ENCODE results near the gene MUC5AC. TPM values are rescaled to one million over a fixed set of nuclear protein-coding genes. Genes with fewer than 3 reads are reported as not detected.

Gene MUC5AC
- total RNA-seq, 1 experiment from 2014 or later: 51.2 TPM

DNA sequence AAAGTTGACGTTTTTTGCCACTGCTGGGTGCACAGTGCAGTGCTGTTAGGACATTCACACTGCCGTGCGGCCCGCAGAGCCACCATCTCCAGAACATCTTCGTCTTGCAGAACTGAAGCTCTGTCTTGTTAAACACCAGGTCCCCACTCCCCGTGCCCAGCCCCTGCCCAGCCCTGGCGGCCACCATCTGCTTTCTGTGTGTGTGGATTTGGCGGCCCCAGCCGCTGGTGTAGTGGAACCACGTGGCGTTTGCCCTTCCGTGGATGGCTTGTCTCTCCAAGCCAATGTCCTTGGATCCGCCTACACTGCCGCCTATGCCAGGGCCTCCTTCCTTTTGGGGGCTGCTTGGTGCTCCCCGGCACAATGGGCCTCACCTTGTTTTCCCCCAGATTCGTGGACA lies 8.2 kb upstream of the MUC5AC start:
- CTCF ChIA-PET: no interaction called here
- no peaks in the 10 kb centered on the region for H3K27me3 Mint-ChIP-seq (ENCODE audit: unreplicated experiment)
- TF ChIP-seq, protein P1, sequence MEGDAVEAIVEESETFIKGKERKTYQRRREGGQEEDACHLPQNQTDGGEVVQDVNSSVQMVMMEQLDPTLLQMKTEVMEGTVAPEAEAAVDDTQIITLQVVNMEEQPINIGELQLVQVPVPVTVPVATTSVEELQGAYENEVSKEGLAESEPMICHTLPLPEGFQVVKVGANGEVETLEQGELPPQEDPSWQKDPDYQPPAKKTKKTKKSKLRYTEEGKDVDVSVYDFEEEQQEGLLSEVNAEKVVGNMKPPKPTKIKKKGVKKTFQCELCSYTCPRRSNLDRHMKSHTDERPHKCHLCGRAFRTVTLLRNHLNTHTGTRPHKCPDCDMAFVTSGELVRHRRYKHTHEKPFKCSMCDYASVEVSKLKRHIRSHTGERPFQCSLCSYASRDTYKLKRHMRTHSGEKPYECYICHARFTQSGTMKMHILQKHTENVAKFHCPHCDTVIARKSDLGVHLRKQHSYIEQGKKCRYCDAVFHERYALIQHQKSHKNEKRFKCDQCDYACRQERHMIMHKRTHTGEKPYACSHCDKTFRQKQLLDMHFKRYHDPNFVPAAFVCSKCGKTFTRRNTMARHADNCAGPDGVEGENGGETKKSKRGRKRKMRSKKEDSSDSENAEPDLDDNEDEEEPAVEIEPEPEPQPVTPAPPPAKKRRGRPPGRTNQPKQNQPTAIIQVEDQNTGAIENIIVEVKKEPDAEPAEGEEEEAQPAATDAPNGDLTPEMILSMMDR (IDR thresholded peaks at IDR 0.05; ENCODE audit: unreplicated experiment): no peak
- peaks cover 31% of the 10 kb centered on the region for H3K4me1 Mint-ChIP-seq (ENCODE audit: low read depth, unreplicated experiment)
- no peak for DNase-seq
- no TSS peak for BruUV-seq (replicated peaks)
- intact Hi-C loops (cut with micrococcal nuclease; ENCODE audit: unreplicated experiment): no loop called here
- H3K4me3 Mint-ChIP-seq (ENCODE audit: low read depth, unreplicated experiment): no peak overlapping the region
- peak overlapping the region; percentile 36 for H3K27ac Mint-ChIP-seq (ENCODE audit: unreplicated experiment)
- H3K9me3 Mint-ChIP-seq (ENCODE audit: low read depth, unreplicated experiment): no peaks in the 10 kb centered on the region
- H3K36me3 Mint-ChIP-seq (ENCODE audit: insufficient read depth, unreplicated experiment): peaks cover 11% of the 10 kb centered on the region

DNA sequence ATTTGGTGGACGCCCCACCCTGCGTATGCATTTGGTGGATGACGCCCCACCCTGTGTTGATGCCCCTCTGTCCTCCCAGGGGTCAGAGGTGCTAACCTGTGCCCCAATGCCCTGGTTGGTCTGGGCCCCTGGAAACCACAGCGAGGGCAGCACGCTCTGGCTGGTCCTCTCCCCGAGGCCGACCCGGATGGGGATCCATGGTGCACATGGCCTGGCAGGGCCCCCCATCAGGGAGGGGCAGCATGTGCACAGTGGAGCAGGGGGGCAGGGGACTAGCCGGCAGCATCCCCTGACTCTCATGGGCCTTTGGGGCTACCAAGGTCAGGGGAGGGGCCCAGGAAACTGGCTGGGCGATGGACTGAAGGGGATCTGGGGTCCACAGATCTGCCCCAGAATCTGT lies 7.6 kb upstream of the MUC5AC start:
- TF ChIP-seq, protein P1 (IDR thresholded peaks at IDR 0.05; ENCODE audit: unreplicated experiment): no peak
- peaks cover 11% of the 10 kb centered on the region for H3K36me3 Mint-ChIP-seq (ENCODE audit: insufficient read depth, unreplicated experiment)
- CTCF ChIA-PET: no interaction called here
- no peak for DNase-seq
- intact Hi-C loops (cut with micrococcal nuclease; ENCODE audit: unreplicated experiment): no loop called here
- no peaks in the 10 kb centered on the region for H3K9me3 Mint-ChIP-seq (ENCODE audit: low read depth, unreplicated experiment)
- H3K4me1 Mint-ChIP-seq (ENCODE audit: low read depth, unreplicated experiment): peaks cover 31% of the 10 kb centered on the region
- H3K27me3 Mint-ChIP-seq (ENCODE audit: unreplicated experiment): no peaks in the 10 kb centered on the region
- peak overlapping the region; percentile 36 for H3K27ac Mint-ChIP-seq (ENCODE audit: unreplicated experiment)
- BruUV-seq (replicated peaks): no TSS peak
- no peak overlapping the region for H3K4me3 Mint-ChIP-seq (ENCODE audit: low read depth, unreplicated experiment)

DNA sequence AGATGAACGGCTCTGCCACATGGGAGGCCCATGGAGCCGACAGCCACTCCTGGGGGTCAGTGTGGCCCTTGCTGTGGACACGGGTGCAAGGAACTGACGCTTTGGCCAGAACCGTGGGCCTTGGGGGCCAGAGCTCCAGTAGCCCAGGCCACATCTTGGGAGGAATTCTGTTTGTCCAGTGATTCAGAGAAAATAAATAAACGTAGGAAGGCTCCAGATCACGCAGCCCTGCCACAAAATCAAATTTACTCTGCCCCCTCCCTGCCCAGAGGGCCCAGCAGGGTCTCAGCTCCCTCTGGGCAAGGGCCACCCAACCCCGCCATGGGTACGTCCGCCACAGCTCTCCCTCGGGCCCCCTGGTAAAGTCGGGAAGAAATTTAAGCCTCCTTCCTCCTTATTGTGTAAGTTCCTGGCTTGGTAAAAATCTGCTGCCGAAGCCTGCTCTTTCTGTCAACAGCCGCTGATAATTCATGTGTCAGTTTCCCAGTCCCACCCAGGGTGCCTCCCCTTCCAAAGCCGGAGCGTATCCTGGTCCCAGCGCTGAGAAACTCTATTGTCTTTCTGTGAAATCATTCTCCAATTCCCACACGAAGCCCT lies 6.9 kb upstream of the MUC5AC start:
- BruUV-seq (replicated peaks): TSS peak; percentile 57
- CTCF ChIA-PET: no interaction called here
- TF ChIP-seq, protein P1 (IDR thresholded peaks at IDR 0.05; ENCODE audit: unreplicated experiment): no peak
- H3K27me3 Mint-ChIP-seq (ENCODE audit: unreplicated experiment): no peaks in the 10 kb centered on the region
- peak; percentile 63 for DNase-seq
- peaks cover 31% of the 10 kb centered on the region for H3K4me1 Mint-ChIP-seq (ENCODE audit: low read depth, unreplicated experiment)
- H3K36me3 Mint-ChIP-seq (ENCODE audit: insufficient read depth, unreplicated experiment): peaks cover 11% of the 10 kb centered on the region
- H3K4me3 Mint-ChIP-seq (ENCODE audit: low read depth, unreplicated experiment): peak overlapping the region; percentile 29
- no peaks in the 10 kb centered on the region for H3K9me3 Mint-ChIP-seq (ENCODE audit: low read depth, unreplicated experiment)
- peak overlapping the region; percentile 54 for H3K27ac Mint-ChIP-seq (ENCODE audit: unreplicated experiment)
- intact Hi-C loops (cut with micrococcal nuclease; ENCODE audit: unreplicated experiment): no loop called here

DNA sequence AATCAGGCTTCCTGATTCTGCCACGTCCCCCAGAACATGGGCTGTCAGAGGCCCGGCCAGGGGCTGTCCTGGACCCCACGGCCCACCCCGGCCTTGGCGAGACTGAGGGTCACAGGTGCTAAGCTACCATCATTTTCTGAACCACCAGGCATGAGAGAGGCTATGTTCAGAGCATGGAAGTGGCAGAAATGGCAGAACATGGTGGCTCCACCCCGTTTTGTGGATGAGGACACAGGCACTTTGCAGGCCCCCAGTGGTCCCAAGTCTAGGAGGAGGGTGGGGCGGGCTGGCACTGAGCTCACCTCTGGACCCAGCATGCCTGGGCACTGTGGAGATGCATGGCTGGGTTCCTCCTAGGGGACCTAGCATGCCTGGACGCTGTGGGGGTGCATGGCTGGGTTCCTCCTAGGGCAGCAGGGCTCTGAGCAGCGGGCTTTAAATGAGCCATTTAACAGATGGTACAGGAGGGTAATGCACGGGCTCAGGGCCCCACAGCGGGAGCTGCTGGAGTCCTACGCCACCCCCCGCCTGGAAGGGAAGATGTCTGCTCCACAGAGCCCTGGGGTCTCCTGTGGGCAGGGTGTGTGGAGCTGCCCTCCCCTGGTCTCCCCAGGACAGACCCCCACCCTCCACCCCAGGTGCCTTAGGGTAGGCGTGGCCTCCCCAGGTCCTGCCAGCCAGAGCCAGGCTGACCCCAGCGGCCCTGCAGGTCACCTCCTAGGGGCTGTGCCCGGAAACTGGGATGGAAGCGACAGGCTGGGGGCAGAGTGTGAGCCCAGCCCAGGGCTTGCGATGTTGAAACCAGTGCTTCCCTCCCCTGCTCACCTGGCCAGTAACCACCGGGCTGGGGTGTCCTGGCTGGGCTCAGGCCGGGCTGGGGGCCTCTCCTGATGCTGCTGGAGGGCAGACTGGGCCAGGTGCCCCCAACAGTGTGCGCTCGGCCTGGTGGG lies 6.1 kb upstream of the MUC5AC start:
- H3K27ac Mint-ChIP-seq (ENCODE audit: unreplicated experiment): peak overlapping the region; percentile 54

More for the DNA sequence above, 6.1 kb upstream of the MUC5AC start:
- DNase-seq: peak; percentile 60
- TF ChIP-seq, protein P1 (IDR thresholded peaks at IDR 0.05; ENCODE audit: unreplicated experiment): no peak
- intact Hi-C loops (cut with micrococcal nuclease; ENCODE audit: unreplicated experiment): no loop called here
- Mint-ChIP-seq H3K36me3 (ENCODE audit: insufficient read depth, unreplicated experiment) (peaks cover 11% of the 10 kb centered on the region), H3K4me3 (ENCODE audit: low read depth, unreplicated experiment) (peak overlapping the region; percentile 42), H3K9me3 (ENCODE audit: low read depth, unreplicated experiment) (no peaks in the 10 kb centered on the region), H3K27me3 (ENCODE audit: unreplicated experiment) (no peaks in the 10 kb centered on the region), H3K4me1 (ENCODE audit: low read depth, unreplicated experiment) (peaks cover 31% of the 10 kb centered on the region)
- BruUV-seq (replicated peaks): TSS peak; percentile 35
- CTCF ChIA-PET: no interaction called here
